Measurements from ENCODE around the gene NAPSA.

- no peak for TF ChIP-seq CTCF (IDR thresholded peaks at IDR 0.05)
- no peak for TF ChIP-seq POLR2A (IDR thresholded peaks at IDR 0.05)
These were observed 41.4 kb upstream of the NAPSA start for GRCh38 chr19:50406829-50407228.

Data from Peyer's patch (tissue), 4 donors.